Measurements from ENCODE around the gene C14orf132.

- TF ChIP-seq CTCF (IDR thresholded peaks at IDR 0.05) = no peak
- no peak for TF ChIP-seq POLR2A (IDR thresholded peaks at IDR 0.05)
Measured at GRCh38 chr14:96114002-96114401, 74.8 kb downstream of the C14orf132 start.
